Fibroblast of peridontal ligament (primary cell): Measurements from ENCODE around the gene SEPHS1.
"Not testable (repeated sequence)": the region's sequence is repeated elsewhere in the genome, so short reads cannot be mapped to it uniquely, and the experiment has no call there.

Experiments used
- DNase-seq: peaks from one replicate; pipeline ENCODE4 v3.0.0-alpha.2; 2010; ENCODE audit errors: extremely low read depth

SEPHS1 gene

GRCh38 chr10:13360587-13360986 lies 12.5 kb upstream of the SEPHS1 start:
- no peak for DNase-seq

- DNase-seq = no peak
Observed at GRCh38 chr10:13356392-13356791, 8.3 kb upstream of the SEPHS1 start.

GRCh38 chr10:13354783-13355182 lies 6.7 kb upstream of the SEPHS1 start:
- no peak for DNase-seq

- DNase-seq = no peak
Observed at GRCh38 chr10:13352519-13352918, 4.4 kb upstream of the SEPHS1 start.

DNA sequence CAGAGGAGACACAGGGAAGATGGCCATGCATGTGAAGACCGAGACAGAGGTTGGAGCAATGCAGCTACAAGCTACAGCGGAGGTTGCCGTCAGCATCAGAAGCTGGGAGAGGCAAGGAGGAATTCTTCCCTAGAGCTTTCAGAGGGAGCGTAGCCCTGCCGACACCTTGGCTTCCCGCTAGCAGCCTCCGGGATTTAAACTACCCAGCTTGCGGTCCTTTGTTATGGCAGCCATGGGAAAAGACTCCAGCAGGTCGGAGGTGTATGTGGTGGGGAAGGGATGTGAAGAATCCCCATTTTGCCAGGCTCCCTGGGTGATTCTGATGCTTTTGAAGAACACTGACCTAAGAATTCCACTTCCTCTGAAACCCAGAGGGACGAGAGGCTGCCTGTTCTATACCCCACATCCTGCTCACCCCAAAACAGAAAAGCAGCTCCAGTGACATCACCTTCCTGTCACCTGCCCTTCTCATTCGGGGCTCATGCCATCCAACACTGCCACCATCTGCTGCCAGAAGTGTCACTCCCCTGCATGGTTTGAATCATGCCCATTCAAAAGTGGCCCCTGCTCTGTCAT lies 3.3 kb upstream of the SEPHS1 start:
- no peak for DNase-seq

GRCh38 chr10:13349463-13350274 lies 1.6 kb upstream of the SEPHS1 start:
- DNase-seq = peak; percentile 48

DNA sequence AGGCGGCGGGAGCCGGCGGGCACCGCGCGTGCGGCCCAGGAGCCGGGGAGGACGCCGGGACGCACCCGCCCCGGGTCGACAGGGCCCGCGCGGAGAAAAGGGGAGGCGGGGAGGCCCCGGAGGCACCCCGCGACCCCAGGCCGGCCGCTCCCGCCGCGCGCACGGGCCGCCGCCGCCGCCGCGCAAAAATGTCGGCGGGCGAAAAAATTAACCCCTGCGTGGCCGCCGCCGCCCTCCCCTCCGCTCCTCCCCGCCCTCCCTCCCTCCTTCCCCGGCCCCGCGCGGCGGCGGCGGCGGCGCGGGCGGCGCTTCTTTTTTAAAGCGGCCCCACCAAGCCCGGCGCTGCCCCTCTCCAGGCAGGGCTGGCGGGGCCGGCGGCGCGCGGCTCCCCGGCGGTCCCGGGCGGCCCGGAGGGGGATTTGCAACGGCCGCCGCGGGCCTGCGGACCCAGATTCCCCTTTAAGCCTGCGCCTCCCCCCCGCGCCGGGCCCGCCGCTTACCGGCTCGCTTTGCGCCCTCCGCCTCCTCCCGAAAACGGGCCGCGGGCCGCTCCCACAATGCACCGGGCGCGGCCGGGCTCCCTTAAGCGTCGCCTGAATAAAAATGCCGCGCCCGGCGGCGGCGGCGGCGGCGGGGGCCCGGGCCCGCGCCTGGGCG lies 465 bp downstream of the SEPHS1 start:
- peak; percentile 61 for DNase-seq

DNA sequence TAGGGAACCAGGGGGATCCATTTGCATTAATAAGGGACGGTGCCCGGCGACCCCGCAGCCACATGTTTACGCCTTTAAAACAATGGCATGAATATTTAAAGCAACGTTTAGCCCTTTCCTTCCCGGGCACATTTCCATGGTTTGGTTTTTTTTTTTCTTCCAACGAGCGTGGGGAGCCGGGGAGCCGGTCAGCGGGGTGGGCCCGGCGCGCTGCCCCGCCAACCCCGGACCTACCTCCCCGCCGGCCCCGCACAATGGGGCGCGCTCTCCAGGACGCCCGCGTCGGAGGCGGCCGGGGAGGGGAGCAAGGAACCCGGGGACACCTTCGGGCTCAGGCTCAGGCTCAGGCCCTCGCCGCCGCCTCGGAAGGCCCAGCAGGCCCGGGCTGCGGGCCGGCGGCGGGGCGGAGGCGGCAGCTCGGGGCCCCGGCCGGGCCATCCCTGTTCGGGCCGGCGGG lies 1.0 kb downstream of the SEPHS1 start:
- peak; percentile 13 for DNase-seq

DNA sequence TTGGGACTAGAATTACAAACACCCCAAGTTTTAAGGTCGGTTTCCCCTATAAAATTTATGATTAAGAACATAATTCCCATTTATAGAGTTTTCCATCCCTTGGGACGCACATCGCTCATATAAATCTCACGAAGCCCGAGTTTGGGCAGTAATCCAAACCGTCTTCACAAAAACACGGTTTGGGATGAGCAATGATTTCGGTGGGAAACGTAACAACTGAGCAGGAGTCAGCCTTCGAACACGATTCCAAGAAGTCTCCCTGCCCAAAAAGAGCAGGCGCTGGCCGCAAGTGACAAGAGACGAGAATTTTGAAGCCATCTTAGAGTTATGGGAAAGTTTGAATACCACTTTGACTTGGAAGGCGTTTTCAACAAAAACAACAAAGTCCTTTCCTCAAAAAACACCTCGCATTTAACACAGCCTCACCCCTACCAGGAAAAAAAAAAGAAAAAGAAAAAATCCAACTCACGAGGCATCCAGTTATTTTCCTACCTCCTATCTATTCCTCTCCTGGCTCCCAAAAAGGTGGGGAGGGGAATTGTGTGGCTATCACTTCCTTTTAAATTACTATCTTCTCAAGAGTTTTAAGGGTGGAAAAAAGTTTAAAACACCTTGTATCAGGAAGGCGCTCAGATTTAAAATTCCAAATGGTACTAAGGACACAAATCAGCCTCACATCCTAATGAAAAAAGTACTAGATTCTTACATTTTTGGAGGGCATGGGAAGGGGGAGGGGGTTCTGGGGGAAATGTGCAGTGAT lies 1.6 kb downstream of the SEPHS1 start:
- DNase-seq = peak; percentile 71

- peak; percentile 10 for DNase-seq
Observed at GRCh38 chr10:13340626-13341376, 7.3 kb downstream of the SEPHS1 start.

GRCh38 chr10:13340068-13340467 lies 8.0 kb downstream of the SEPHS1 start:
- no peak for DNase-seq

DNA sequence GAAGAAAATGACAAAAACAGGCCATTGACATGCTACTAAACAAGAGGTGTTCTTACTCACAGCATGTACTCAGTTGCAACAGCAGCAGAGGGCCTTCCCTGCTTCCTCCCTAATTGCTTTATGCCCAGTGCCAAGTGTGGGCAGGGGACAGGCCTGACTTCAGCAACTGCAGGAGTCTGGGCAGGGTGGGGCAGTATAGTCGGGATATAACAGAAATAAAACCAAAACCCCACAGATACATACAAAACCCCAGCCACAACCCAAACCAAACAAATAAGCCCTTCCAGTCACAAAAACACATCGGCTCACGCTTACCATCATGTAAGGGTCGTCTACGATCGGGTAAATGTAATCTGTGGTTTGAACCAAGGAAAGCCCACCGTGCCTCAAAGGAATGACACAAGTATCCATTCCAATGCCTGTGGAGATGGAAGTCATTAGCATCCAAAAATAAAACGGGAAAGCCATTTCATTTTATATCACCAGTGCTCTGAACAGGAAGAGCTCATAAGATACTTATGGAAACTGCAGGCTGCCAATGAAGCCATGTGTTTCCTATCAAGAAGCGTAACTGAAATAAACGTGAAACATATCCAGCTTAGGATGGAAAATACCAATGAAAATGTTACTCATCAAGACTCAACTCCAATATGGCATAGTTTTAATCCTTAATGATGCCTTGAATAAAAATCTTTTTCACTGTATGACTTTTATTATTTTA lies 9.5 kb downstream of the SEPHS1 start:
- DNase-seq = peak; percentile 96

- no peak for DNase-seq
Observed at GRCh38 chr10:13337827-13338196, 10.3 kb downstream of the SEPHS1 start.

GRCh38 chr10:13337128-13337826 lies 10.8 kb downstream of the SEPHS1 start:
- DNase-seq = no peak

DNA sequence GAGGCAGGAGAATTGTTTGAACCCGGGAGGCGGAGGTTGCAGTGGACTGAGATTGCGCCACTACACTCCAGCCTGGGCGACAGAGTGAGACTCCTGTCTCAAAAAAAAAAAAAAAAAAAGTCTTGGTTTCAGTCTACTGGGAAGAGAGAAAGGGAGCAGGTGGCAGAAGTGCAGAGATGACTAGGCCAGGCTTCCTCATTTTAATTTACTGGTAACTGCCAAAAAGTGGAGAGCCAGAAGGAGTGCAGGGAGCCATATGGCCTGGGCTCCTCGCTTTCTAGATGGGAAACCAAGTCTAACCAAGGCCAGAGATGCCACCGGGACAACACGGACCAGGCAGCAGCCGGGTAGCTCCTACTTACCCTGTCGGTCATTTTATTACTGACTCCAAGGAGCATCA lies 12.2 kb downstream of the SEPHS1 start:
- no peak for DNase-seq

GRCh38 chr10:13334556-13334955 lies 13.5 kb downstream of the SEPHS1 start:
- no peak for DNase-seq

GRCh38 chr10:13331646-13332045 lies 16.4 kb downstream of the SEPHS1 start:
- DNase-seq = no peak

- DNase-seq = not testable (repeated sequence)
Observed at GRCh38 chr10:13330980-13331379, 17.1 kb downstream of the SEPHS1 start.

- no peak for DNase-seq
Observed at GRCh38 chr10:13329565-13329964, 18.5 kb downstream of the SEPHS1 start.

- no peak for DNase-seq
Observed at GRCh38 chr10:13328613-13329012, 19.5 kb downstream of the SEPHS1 start.
